ENCODE results near the gene TMEM140. TPM values are rescaled to one million over a fixed set of nuclear protein-coding genes. Genes with fewer than 3 reads are reported as not detected.

The TMEM140 gene
- total and polyA plus RNA-seq, 2 of the 13 experiments (the other 11 are each of a cell fraction or from before 2014, with no cell fraction given), result 9.2 to 21.7 TPM

DNA sequence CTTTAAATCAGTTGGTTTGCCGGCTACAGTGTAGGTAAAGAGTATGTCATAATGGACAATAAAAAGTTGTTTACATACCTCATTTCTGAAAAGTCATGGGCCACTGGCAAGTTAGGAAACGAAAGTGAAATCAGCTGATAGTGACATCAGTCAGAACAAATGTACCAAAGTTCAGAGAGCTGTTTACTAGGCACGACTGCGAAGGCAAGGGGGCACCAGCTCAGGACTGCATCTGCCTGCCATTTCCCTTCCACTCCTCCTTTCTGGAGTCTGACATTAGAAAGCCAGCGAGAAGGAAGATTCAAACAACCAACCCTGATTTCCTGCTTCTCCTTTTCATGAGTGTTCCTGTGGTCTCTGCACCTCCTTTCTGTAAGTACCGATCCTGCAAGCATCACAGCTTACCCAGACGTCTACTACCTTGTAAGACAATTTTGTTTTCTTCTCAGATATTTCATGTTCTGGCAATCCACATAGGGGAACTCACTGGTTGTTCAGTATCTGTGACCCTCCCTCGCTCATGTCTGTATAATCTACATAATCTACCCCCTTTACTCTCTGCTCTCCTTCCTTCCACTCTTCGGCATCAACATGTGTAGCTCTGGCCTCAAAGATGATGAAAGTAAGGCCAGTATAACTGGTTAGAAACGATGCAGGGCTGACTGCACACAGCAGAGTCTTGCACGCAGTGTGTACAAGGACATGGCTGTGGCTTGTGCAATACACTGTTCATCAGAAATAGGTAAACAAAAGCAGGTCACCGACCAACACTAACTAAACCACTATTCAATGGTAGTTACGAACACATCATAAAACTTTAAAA, at the start of gene TMEM140 (continued):
- TF ChIP-seq, protein P1, sequence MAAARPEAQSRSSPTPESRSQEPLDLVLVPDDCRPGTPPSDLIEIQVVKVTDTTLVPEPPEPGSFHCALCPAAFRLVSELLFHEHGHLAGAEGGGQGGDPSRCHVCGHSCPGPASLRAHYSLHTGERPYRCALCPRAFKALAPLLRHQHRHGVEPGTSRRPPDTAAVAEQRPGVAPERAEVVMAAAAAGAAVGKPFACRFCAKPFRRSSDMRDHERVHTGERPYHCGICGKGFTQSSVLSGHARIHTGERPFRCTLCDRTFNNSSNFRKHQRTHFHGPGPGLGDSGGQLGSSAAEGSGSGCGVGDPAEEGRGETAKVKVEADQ (CRISPR knock-in tag; IDR thresholded peaks at IDR 0.05; ENCODE audit: borderline replicate concordance), result no peak
- TF ChIP-seq ZNF609 (CRISPR knock-in tag; IDR thresholded peaks at IDR 0.05; ENCODE audit: borderline replicate concordance), result peak; percentile 63; the same call in 1 of the 2 replicates
- TF ChIP-seq ZBTB4 (CRISPR knock-in tag; IDR thresholded peaks at IDR 0.05; ENCODE audit: borderline replicate concordance), result 0 out of 2 replicates have a peak, but pooled peaks have one; percentile 67
- peak; percentile 93 for TF ChIP-seq FOXJ3 (CRISPR knock-in tag; IDR thresholded peaks at IDR 0.05; ENCODE audit: borderline replicate concordance)
- TF ChIP-seq, protein P2, sequence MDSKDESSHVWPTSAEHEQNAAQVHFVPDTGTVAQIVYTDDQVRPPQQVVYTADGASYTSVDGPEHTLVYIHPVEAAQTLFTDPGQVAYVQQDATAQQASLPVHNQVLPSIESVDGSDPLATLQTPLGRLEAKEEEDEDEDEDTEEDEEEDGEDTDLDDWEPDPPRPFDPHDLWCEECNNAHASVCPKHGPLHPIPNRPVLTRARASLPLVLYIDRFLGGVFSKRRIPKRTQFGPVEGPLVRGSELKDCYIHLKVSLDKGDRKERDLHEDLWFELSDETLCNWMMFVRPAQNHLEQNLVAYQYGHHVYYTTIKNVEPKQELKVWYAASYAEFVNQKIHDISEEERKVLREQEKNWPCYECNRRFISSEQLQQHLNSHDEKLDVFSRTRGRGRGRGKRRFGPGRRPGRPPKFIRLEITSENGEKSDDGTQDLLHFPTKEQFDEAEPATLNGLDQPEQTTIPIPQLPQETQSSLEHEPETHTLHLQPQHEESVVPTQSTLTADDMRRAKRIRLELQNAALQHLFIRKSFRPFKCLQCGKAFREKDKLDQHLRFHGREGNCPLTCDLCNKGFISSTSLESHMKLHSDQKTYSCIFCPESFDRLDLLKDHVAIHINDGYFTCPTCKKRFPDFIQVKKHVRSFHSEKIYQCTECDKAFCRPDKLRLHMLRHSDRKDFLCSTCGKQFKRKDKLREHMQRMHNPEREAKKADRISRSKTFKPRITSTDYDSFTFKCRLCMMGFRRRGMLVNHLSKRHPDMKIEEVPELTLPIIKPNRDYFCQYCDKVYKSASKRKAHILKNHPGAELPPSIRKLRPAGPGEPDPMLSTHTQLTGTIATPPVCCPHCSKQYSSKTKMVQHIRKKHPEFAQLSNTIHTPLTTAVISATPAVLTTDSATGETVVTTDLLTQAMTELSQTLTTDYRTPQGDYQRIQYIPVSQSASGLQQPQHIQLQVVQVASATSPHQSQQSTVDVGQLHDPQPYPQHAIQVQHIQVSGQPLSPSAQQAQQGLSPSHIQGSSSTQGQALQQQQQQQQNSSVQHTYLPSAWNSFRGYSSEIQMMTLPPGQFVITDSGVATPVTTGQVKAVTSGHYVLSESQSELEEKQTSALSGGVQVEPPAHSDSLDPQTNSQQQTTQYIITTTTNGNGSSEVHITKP (CRISPR knock-in tag; IDR thresholded peaks at IDR 0.05; ENCODE audit: low read depth), result 0 out of 2 replicates have a peak, but pooled peaks have one; percentile 18
- TF ChIP-seq RELA (CRISPR knock-in tag; IDR thresholded peaks at IDR 0.05), result no peak
- no peak for TF ChIP-seq ZFP36L2 (CRISPR knock-in tag; IDR thresholded peaks at IDR 0.05)
- no peak for TF ChIP-seq SMAD1 (CRISPR knock-in tag; IDR thresholded peaks at IDR 0.05; ENCODE audit: borderline replicate concordance, low read depth)
- peak; percentile 82 for TF ChIP-seq IRF9 (CRISPR knock-in tag; IDR thresholded peaks at IDR 0.05; ENCODE audit: borderline replicate concordance)
- TF ChIP-seq ZNF7 (CRISPR knock-in tag; IDR thresholded peaks at IDR 0.05), result no peak
